Esophagus squamous epithelium (tissue), 5 donors: ENCODE results near the gene HERC3. TPM values are rescaled to one million over a fixed set of nuclear protein-coding genes. Genes with fewer than 3 reads are reported as not detected.

Source experiments
- DNase-seq: peaks from one replicate; lab custom pipeline; 2025; lab: John Stamatoyannopoulos, UW
- H3K27ac ChIP-seq, 4 donors: fragments of 200-600 bp; sonication (generic); one replicate each; pipeline ENCODE4 v1.5.1; 2016 to 2019; ENCODE audit warnings: mild to moderate bottlenecking in 1 of 4
- H3K27me3 ChIP-seq, 4 donors: fragments of 200-600 bp; sonication (generic); 1 replicate in 3 of 4; 2 replicates in 1 of 4; pipeline versions ENCODE4 v1.5.1 to v1.6.0; 2017 to 2021; ENCODE audit warnings: antibody characterized with exemption in 1 of 4
- H3K36me3 ChIP-seq, 3 donors: fragments of 200-600 bp; sonication (generic); one replicate each; pipeline ENCODE4 v1.5.1; 2016 to 2019
- H3K4me1 ChIP-seq, 3 donors: fragments of 200-600 bp; sonication (generic); one replicate each; pipeline ENCODE4 v1.5.1; 2017 to 2019
- H3K4me3 ChIP-seq, 4 donors: fragments of 200-600 bp; sonication (generic); 1 replicate in 3 of 4; 2 replicates in 1 of 4; pipeline ENCODE4 v1.5.1; 2016 to 2019; ENCODE audit warnings: mild to moderate bottlenecking in 2 of 4, moderate library complexity in 1 of 4
- H3K9me3 ChIP-seq, 3 donors: fragments of 200-600 bp; sonication (generic); one replicate each; pipeline ENCODE4 v1.5.1; 2016 to 2019
- CTCF ChIP-seq, 6 experiments: fragments of 450-650 bp in 4 of 6; fragments of 200-600 bp in 2 of 6; sonication (generic) in 2 of 6; IDR thresholded peaks; one replicate each; pipeline ENCODE4 v1.5.1; 2016 to 2019; ENCODE audit warnings: antibody characterized with exemption in 6 of 6, mild to moderate bottlenecking in 4 of 6, moderate library complexity in 4 of 6
- POLR2A ChIP-seq, 4 donors: fragments of 450-650 bp; IDR thresholded peaks; one replicate each; pipeline ENCODE4 v1.6.1; 2017; ENCODE audit warnings: antibody characterized with exemption in 4 of 4, mild to moderate bottlenecking in 4 of 4, moderate library complexity in 3 of 4
- WGBS, 2 donors: methylation state at CpG; one replicate each; pipeline ENCODE4 v1.1.5; 2018; 5-methylcytosine and 5-hydroxymethylcytosine counted together
- intact Hi-C: fragments of 100-400 bp; cut with DNase I; formaldehyde crosslinking; loops from one replicate; pipeline ENCODE4 v1.15.0; 2022
- total RNA-seq, 4 donors: library from RNA; depleted of rRNA; stranded (reverse); fragments of >200 nt; gene quantifications; one replicate each; pipeline ENCODE4 v1.1.0, GENCODE V29; 2016
- donor health status: DM: yes; HTN: yes; CAD: no.

Gene HERC3
- total RNA-seq, 4 donors from 2014 or later, result 19.1 to 41.1 (median 30.8) TPM

GRCh38 chr4:88737307-88737941 is 145.1 kb downstream of the HERC3 start:
- no peaks in the 10 kb centered on the region for H3K9me3 ChIP-seq

GRCh38 chr4:88738180-88738579 is 145.9 kb downstream of the HERC3 start:
- Histone ChIP-seq H3K9me3 (no peaks in the 10 kb centered on the region), H3K36me3 (peaks cover 0 to 25% (median 0%) of the 10 kb centered on the region in 3 donors), H3K27me3 (no peaks in the 10 kb centered on the region), H3K4me3 (no peak overlapping the region), H3K27ac (peak overlapping the region in 2 of 4 donors; percentile 10 to 30), H3K4me1 (peaks cover 0 to 31% (median 3%) of the 10 kb centered on the region in 3 donors)
- WGBS, 2 donors, result 88 to 96% methylated on average over 4 of the region's 4 CpGs
- no peak for DNase-seq
- intact Hi-C loops, result no loop called here
- TF ChIP-seq POLR2A (IDR thresholded peaks at IDR 0.05), result no peak
- TF ChIP-seq CTCF (IDR thresholded peaks at IDR 0.05), result no peak

More at GRCh38 chr4:88737307-88737941, 145.1 kb downstream of the HERC3 start:
- Histone ChIP-seq H3K27ac (peak overlapping the region in 2 of 4 donors; percentile 10 to 30), H3K27me3 (no peaks in the 10 kb centered on the region), H3K4me3 (no peak overlapping the region), H3K4me1 (peaks cover 0 to 31% (median 3%) of the 10 kb centered on the region in 3 donors), H3K36me3 (peaks cover 0 to 25% (median 0%) of the 10 kb centered on the region in 3 donors)
- TF ChIP-seq CTCF (IDR thresholded peaks at IDR 0.05) (no peak), POLR2A (IDR thresholded peaks at IDR 0.05) (no peak)
- 68 to 72% methylated on average over 14 of the region's 14 CpGs for WGBS, 2 donors
- no peak for DNase-seq
- intact Hi-C loops, result no loop called here

- Histone ChIP-seq H3K27me3 (no peaks in the 10 kb centered on the region), H3K4me3 (no peak overlapping the region), H3K36me3 (peaks cover 0 to 42% (median 3%) of the 10 kb centered on the region in 3 donors), H3K27ac (no peak overlapping the region), H3K4me1 (peaks cover 0 to 36% (median 3%) of the 10 kb centered on the region in 3 donors), H3K9me3 (no peaks in the 10 kb centered on the region)
- WGBS, 2 donors, result 54 to 58% methylated on average over 2 of the region's 2 CpGs
- no peak for DNase-seq
- TF ChIP-seq POLR2A (IDR thresholded peaks at IDR 0.05) (no peak), CTCF (IDR thresholded peaks at IDR 0.05) (no peak)
- intact Hi-C loops, result no loop called here
Measured at GRCh38 chr4:88742561-88742960, 150.3 kb downstream of the HERC3 start.

GRCh38 chr4:88743696-88744095 is 151.4 kb downstream of the HERC3 start:
- no peaks in the 10 kb centered on the region for H3K9me3 ChIP-seq
- H3K27ac ChIP-seq, result no peak overlapping the region
- peaks cover 0 to 25% (median 0%) of the 10 kb centered on the region in 3 donors for H3K4me1 ChIP-seq
- intact Hi-C loops, result no loop called here
- H3K36me3 ChIP-seq, result peaks cover 0 to 42% (median 4%) of the 10 kb centered on the region in 3 donors
- TF ChIP-seq POLR2A (IDR thresholded peaks at IDR 0.05) (no peak), CTCF (IDR thresholded peaks at IDR 0.05) (no peak)
- 92 to 95% methylated on average over 3 of the region's 3 CpGs for WGBS, 2 donors
- no peaks in the 10 kb centered on the region for H3K27me3 ChIP-seq
- no peak overlapping the region for H3K4me3 ChIP-seq
- DNase-seq, result no peak

- no peak overlapping the region for H3K27ac ChIP-seq
- DNase-seq, result no peak
- intact Hi-C loops, result no loop called here
- 88 to 92% methylated on average over 3 of the region's 3 CpGs for WGBS, 2 donors
- H3K36me3 ChIP-seq, result peaks cover 0 to 46% (median 4%) of the 10 kb centered on the region in 3 donors
- peaks cover 0 to 23% (median 0%) of the 10 kb centered on the region in 3 donors for H3K4me1 ChIP-seq
- H3K4me3 ChIP-seq, result no peak overlapping the region
- no peaks in the 10 kb centered on the region for H3K27me3 ChIP-seq
- TF ChIP-seq CTCF (IDR thresholded peaks at IDR 0.05) (no peak), POLR2A (IDR thresholded peaks at IDR 0.05) (no peak)
- H3K9me3 ChIP-seq, result no peaks in the 10 kb centered on the region
Measured at GRCh38 chr4:88744609-88745008, 152.3 kb downstream of the HERC3 start.
